GM18870 (cell line): ENCODE measurements around the gene TRIM72.
A peak's percentile ranks its signal among the peaks of the same experiment; 100 is the strongest.
"Not testable (repeated sequence)": the region's sequence is repeated elsewhere in the genome, so short reads cannot be mapped to it uniquely, and the experiment has no call there.

Experiments used
- ATAC-seq: cut with Tn5 transposase; IDR thresholded peaks from one replicate; pipeline ENCODE4 v1.9.1; 2021; ENCODE audit warnings: moderate library complexity; ENCODE audit not compliant: unreplicated experiment

TRIM72 gene

DNA sequence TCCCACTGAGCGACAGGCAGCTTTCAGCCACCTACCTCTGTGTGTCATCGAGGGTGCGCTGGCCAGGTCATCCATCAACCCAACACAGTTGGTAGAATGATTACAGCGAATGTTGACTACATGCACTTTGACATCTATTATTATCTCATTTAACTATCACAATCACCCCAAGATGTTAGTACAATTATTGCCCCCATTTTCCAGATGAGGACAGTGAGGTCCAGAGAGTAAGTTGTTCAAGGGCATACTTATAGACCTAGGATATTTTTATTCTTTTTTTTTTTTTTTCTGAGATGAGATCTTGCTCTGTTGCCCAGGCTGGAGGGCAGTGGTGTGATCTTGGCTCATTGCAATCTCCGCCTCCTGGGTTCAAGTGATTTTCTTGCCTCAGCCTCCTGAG is 37.5 kb downstream of the TRIM72 start:
- no peak for ATAC-seq

DNA sequence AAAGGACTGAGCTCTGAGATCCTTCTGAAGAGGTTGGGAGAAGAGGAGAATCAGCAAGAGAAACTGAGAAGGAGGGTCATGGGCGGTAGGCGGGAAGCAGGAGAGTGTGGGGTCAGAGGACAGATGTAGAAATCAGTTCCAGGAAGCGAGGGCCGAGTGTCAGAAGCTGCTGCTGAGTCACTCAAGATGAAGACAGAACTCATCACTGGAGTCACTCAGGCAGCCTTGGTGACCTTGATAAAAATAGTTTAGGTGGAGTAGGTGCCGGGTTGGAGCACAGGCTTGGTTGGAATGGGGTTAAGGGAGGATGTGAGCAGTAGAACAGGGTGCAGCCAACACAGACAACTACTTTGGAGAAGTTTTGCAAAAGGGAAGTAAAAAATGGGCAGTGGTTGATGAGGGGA is 39.7 kb downstream of the TRIM72 start:
- ATAC-seq: no peak

DNA sequence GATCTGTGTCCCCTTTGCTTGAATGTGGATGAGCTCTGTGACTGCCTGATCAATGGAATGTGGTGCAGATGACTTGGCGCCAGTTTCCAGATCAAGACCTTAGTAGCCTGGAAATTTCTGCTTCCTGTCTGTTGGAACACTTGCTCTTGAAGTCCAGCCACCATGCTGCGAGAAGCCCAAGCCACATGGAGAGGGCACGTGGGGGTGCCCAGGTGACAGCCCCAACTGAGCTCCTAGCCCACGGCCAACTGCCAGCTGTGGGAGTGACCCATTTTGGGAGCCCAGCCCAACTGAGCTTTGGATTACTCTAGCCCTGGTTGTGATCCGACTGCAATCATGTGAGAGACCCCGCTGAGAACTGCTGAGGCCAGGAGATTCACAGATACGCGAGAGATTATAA is 42.5 kb downstream of the TRIM72 start:
- ATAC-seq: no peak

DNA sequence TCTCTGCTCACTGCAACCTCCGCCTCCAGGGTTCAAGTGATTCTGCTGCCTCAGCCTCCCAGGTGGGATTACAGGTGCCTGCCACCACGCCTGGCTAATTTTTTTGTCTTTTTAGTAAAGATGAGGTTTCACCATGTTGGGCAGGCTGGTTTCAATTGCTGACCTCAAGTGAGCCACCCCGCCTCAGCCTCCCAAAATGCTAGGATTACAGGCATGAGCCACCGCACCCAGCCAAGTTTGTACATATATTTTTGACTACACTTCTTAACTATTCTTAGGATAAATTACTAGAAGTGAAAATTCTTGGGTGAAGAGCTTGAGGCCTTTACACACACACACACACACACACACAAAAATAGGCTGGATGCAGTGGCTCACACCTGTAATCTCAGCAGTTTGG is 44.4 kb downstream of the TRIM72 start:
- no peak for ATAC-seq

DNA sequence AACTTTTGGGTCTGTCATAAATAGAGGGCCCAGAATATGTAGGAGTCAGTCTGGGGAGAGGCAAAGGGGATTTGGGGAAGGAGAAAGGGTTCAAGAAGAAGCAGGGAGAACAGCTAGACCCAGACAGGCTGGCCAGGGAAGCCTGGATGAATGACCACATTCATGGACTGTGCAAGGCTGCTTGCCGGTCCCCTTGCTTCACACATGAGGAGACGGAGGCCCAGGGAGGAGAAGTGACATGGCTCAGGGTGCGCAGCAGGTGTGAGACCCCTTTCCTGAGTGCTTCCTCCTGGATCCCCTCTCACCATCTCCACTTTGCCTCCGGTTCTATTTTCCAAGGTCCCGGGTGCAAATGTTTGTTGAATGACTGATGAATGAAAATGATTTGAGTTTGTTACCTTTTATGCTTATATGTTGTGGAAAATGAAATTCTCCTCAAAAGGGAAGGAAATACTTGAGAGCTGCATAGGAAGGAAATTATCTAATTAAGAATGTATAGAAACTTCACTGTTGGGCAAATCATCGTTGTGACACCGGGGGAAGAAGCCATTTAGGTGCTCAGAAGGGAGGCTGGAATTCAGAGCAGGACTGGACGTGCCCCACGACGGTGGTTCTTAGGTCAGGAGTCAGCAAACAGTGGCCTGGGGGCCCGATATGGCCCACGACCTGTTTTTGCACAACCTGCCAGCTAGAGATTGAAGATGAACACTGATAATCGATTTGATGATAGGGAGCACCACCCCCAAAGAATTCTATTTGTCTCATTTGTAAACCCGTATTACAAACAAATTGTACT is 46.4 kb downstream of the TRIM72 start:
- no peak for ATAC-seq

DNA sequence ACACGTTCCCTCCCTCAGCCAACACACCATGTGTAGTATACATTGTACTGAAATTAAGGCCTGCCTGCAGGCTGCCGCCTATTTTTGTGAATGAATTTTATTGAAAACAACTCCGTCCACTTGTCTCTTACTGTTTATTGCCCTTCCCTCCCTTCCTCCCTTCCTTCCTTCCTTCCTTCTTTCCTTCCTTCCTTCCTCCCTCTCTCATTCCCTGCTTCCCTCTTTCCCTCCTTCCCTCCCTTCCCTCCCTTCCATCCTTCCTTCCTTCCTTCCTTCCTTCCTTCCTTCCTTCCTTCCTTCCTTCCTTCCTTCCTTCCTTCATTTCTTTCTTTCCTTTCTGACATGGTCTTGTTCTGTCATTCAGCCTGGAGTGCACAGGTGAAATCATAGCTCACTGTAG is 48.2 kb downstream of the TRIM72 start:
- ATAC-seq: no peak

DNA sequence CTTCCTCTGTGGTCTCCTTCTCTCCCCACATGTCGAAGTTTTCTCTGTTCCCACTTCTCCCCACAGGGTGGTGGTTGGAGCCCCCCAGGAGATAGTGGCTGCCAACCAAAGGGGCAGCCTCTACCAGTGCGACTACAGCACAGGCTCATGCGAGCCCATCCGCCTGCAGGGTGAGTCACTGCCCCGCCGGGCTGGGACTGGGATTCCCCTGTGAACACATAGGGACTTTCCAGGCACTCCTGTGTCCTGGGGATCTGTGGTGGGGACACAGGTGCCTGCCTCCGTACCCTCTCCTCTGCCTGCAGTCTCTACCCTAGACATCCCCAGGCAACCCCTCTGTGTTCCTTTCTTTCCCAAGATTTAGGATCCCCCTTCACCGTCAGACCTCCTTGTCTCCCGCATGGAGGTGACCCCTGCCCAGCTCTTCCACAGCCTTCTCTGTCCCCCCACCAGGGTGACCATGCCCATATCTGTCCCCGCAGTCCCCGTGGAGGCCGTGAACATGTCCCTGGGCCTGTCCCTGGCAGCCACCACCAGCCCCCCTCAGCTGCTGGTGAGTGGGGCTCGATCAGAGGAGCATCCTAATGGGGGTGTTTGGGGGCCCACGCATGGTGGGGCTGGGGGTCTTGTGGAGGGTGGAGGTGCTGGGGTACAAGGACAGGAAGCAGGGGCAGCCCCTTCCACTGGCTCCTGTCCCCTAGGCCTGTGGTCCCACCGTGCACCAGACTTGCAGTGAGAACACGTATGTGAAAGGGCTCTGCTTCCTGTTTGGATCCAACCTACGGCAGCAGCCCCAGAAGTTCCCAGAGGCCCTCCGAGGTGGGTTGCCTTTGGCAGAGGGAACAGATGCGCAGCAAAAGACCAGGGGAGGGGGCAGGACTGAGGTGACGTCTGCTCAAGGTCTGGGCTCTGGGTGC is 51.7 kb downstream of the TRIM72 start:
- ATAC-seq: peak; percentile 85

DNA sequence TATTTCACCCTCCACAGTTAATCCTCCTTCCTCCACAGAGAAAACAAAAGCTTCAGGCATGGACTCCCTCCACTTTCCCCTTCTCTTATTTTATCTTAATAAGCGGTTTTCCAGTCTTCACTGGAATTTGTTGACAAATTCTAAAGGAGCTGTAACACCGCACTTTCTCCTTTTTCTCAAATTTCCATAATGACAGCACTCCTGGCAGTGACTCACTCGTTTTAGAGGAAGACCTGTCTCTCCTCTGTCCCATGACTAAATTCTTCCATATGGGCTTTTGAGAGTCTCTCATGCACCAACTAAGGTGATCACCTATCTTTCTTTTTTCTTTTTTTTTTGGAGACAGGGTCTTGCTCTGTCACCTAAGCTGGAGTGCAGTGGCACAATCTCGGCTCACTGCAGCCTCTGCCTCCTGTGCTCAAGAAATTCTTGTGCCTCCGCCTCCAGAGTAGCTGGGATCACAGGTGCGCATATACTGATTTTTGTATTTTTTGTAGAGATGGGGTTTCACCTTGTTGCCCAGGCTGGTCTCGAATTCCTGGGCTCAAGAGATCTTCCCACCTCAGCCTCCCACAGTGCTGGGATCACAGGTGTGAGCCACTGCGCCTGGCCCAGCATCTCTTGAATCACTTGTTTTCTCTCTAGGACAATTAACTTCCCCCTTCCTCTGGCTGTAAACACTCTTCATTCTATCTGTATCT is 53.6 kb downstream of the TRIM72 start:
- ATAC-seq: no peak

DNA sequence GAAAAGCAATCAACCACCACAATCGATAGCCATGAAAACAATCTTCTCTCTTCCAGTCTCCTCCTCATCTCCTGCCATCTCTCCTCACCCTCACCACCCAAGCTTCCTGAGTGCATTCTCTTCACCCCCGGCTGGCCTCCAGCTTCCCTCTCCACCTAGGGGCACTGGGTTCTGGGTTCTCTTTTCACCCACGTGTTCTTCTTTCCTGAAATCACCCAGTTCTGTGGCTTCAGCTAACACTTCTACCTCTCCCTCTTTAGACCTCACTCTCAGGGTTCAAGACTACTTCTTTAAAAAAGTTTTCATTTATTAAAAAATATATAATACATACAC is 54.1 kb downstream of the TRIM72 start:
- ATAC-seq: no peak

DNA sequence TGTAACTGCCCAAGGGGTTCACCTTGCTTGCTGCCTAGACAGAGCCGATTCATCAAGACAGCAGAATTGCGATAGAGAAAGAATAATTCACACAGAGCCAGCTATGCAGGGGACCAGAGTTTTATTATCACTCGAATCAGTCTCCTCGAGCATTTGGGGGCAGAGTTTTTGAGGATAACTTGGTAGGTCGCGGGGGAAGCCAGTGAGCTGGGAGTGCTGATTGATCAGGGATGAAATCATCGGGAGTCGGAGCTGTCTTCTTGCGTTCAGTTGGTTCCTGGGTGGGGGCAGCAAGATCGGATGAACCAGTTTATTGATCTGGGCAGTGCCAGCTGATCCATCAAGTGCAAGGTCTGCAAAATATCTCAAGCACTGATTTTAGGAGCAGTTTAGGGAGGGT is 55.0 kb downstream of the TRIM72 start:
- ATAC-seq: no peak

DNA sequence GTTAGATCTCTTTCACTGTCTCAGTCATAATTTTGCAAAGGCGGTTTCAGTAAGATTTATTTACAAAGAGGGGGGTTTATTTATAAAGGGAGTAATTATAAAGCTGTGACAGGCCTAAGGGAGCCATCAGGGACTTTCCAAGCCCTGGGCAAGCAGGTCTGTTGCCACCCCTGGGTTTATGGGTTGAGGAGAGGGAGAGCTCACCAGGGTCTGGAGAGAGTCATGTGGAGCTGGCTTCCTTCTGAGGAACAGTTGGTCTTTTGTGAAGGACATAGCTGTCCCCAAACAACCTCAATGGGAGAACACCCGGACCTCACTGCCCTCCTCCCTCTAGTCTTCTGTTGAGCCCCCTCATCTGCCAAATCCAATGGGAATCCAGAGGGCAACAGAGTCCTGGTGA is 55.6 kb downstream of the TRIM72 start:
- ATAC-seq: no peak

DNA sequence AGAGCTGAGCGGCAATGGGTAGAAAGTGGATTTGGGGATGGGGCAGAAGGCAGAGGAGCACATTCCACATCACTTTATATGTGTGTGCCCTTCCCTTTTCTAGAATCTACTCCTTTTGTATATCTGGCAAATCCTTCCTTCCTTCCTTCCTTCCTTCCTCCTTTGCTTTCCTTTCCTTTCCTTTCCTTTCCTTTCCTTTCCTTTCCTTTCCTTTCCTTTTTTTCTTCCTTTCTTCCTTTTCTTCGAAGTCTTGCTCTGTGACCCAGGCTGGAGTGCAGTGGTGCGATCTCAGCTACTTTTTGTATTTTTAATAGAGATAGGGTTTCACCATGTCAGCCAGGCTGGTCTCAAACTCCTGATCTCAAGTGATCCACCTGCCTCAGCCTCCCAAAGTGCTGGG is 56.1 kb downstream of the TRIM72 start:
- not testable (repeated sequence) for ATAC-seq

DNA sequence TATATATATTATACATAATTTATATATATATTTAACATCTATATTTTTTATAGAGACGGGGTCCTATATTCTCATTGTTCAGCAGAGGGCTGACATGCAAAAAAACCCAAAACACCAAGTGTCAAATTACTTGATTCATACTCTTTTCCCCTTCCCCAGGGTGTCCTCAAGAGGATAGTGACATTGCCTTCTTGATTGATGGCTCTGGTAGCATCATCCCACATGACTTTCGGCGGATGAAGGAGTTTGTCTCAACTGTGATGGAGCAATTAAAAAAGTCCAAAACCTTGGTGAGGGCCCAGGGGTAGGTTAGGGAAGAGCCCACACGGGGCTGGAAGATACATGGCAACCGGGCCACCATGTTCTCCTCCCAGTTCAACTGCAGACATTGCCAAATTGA is 56.9 kb downstream of the TRIM72 start:
- ATAC-seq: no peak

DNA sequence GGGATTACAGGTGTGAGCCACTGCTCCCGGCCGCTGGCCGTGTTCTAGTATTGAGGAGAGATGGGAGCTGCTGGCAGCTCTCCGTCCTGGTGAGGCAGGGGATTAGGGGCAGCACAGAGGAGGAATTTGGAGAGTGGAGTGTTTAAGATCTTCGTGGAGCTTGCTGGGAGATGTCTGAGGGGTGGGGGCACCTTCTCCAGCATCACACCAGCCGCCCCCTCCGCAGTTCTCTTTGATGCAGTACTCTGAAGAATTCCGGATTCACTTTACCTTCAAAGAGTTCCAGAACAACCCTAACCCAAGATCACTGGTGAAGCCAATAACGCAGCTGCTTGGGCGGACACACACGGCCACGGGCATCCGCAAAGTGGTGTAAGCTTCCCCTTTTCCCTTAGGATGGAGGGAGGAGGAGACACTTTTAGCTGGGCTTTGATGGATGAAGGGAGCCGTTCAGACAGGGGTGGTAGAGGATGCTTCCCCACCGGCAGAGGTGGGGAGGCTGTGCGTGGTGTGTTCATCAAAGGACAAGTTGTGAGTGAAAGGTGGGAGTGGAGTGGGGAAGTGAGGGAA is 57.8 kb downstream of the TRIM72 start:
- ATAC-seq: no peak

DNA sequence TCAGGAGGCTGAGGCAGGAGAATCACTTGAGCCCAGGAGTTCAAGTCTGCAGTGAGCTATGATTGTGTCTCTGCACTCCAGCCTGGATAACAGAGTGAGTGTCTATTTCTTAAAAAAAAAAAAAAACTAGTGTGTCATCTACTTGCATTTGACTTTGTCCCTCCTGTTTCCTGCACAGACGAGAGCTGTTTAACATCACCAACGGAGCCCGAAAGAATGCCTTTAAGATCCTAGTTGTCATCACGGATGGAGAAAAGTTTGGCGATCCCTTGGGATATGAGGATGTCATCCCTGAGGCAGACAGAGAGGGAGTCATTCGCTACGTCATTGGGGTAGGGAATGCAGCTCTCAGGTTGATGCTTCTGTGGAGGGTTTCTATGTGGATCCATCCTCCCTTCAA is 59.3 kb downstream of the TRIM72 start:
- ATAC-seq: no peak

DNA sequence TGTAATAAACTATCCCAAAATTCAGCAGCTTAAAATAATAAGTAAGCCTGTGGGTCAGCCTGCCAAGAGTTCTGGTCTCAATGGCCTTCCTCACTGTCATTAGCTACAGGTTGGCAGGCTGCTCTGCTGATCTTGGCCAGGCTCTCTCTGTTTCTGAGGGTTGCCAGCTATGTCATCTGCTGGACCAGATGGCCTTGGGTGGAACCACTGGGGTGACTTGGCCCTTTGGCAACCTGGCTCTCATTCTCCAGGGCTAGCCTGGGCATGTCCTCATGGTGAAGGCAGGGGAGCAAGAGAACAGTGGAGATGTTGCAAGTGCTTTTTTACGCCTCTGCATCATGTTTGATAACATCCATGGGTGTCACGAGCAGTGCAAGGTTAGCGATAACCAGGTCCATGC is 59.8 kb downstream of the TRIM72 start:
- ATAC-seq: no peak

DNA sequence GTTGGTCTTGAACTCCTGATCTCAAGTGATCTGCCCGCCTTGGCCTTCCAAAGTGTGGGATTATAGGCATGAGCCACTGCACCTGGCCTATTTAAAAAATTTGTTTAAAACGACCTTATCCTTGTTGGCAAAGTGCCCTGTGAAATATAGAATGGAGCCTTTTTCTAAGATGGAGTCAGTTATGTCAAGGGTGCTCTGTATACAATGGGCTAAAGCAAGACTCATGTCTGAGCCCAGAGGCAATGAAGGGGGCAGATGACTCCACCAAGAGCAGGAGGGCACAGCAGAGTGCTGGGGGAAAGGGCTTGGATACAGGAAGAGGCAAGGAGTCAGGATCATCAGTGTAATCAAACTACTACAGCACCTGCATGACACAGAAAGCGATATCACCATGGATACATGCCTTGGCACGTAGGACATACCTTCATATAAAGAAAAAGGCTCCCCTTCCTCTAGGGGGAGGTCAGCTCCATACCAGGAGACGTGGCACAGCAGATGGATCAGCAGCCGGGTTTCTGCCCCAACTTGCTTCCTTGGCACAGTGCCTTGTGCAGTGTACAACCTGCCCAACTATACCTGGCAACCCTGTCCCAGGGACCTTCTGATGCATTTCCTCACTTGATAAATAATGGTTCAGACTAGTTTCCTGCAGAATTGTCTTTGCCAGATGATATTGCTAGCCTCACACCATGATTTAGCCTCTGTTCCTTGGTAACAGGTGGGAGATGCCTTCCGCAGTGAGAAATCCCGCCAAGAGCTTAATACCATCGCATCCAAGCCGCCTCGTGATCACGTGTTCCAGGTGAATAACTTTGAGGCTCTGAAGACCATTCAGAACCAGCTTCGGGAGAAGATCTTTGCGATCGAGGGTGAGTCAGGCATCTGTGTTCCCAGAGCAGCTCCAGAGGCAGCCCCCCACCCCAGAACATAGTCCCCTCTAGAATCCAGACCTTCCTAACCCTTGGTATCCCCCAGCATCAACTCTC is 61.2 kb downstream of the TRIM72 start:
- ATAC-seq: no peak

DNA sequence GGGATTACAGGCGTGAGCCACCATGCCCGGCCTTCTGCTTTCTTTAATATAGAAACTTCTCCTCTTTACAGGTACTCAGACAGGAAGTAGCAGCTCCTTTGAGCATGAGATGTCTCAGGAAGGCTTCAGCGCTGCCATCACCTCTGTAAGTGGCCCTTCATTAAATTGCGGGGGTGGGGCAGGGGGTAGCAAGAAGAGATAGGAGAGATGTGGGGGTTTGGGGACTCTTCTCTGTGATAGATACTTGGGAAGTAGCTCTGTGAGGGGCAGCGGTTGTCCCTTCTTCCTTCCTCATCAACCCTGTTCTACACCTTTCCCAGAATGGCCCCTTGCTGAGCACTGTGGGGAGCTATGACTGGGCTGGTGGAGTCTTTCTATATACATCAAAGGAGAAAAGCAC is 62.7 kb downstream of the TRIM72 start:
- ATAC-seq: no peak

DNA sequence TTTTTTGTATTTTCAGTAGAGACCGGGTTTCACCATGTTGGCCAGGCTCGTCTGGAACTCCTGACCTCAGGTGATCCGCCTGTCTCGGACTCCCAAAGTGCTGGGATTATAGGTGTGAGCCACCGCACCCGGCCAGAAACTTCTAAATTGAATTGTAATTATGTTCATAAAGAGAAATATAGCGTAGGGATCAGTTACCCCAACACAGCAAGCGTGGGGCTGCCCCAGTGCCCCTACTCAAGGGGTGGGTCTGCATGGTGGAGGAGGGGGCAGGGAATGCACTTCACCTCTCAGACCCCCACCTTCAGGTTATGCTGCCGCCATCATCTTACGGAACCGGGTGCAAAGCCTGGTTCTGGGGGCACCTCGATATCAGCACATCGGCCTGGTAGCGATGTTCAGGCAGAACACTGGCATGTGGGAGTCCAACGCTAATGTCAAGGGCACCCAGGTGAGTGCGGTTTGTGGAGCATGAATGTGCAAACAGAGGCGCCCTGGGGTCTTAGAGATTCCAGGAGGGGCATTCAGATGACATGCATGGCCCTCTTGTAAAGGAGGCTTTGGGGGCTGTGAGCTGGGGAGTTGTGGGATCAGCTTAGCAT is 63.8 kb downstream of the TRIM72 start:
- no peak for ATAC-seq

DNA sequence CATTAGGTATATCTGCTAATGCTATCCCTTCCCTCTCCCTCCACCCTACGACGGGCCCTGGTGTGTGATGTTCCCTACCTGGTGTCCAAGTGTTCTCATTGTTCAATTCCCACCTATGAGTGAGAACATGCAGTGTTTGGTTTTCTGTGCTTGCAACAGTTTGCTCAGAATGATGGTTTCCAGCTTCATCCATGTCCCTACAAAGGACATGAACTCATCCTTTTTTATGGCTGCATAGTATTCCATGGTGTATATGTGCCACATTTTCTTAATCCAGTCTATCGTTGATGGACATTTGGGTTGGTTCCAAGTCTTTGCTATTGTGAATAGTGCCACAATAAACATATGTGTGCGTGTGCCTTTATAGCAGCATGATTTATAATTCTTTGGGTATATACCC is 64.9 kb downstream of the TRIM72 start:
- not testable (repeated sequence) for ATAC-seq
